DMS153 treated with DMSO at 0.1 percent for 48 hours (cell line): ENCODE measurements around the gene WDR45.

Experiments used
- DNase-seq: peaks from one replicate; lab custom pipeline; 2025; ENCODE audit not compliant: unreplicated experiment; lab: John Stamatoyannopoulos, UW

WDR45 gene

DNA sequence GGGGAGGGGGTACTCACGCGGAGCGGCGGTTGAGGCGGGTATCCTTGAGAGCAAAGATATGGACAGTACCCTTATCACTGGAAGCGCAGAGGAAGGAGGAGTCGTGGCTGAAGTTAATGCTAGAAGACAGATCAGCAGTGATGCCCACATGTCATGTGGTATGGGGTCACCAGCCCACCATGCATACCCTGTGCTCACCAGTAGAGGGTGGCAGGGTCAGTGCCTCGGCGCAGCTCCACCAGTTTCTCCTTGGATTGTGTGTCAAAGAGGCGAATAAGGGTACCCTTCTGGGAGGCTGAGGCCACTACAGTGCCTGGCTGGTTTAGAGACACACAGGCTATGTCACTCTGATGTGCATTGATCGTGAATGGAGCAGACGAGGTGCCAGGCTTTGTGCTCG, 4.3 kb downstream of the WDR45 start:
- no peak for DNase-seq

DNA sequence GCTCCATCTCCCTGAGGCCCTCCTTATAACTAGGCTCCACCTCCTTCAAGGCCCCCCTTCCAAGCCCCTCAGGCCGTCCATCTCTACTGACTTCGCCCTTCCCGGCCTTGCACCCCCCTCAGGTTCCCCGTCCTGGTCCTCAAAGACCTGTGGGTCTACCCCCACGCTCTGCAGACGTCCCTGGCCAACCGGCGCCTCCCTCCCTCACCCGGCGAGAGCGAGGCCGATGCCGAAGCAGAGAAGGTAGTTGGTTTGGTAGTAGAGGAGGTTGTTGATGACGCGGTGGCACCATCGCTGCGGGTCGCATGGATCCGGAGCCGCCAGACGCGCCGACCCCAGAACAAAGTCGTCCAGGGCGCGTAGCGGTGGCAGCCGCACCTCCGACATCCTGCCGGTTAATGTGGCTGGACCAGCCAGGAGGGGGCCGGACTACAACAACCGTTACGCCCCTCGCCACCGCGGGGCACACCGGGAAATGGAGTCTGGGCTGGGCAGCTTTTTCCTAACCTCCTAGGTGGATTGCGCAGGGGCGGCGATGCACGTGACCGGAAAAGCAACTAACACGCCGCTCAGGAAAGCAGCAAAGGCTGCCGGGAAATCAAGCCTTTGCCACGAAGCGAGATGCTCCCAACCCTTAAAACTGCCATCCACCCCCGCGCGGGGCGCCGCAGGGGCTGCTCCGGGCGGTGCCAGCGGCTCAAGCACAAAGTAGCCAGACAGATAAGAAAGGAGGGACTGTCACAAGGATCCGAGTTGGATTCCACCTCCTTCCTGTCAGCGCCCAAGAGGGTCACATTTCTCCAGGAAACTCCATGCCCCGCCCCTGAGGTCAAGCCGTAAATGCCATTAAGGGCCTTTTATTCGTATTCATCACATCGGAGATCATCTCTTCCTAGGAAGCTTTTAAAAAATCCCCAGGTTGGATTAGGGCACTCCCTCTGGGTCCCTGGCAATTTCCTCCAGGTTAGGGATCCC, 5.8 kb downstream of the WDR45 start, which contains the start of gene PRAF2:
TSS of gene PRAF2 (minus strand) at position 402 of the 975 bp plus-strand sequence. CDS start at position 387, 15 bp downstream.
- peak; percentile 46 for DNase-seq

DNA sequence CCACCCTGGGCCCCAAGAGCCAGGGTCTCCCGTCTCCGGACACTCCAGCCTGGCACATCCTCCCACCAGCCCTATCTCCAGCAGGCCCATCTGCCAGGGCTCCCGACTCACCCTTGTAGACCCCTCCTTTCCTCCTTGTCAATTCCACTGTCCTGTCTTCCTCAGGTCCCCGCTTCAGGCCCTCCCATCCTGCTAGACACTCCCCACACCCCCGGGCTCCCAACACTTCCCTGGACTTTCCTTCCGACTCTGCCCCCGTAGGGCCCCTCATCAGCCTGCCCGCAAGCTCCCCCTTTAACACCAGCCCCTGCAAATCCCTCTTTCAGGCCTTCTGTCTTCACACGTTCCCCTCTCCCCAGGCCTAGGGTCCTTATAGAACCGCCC, 7.0 kb downstream of the WDR45 start:
- no peak for DNase-seq

DNA sequence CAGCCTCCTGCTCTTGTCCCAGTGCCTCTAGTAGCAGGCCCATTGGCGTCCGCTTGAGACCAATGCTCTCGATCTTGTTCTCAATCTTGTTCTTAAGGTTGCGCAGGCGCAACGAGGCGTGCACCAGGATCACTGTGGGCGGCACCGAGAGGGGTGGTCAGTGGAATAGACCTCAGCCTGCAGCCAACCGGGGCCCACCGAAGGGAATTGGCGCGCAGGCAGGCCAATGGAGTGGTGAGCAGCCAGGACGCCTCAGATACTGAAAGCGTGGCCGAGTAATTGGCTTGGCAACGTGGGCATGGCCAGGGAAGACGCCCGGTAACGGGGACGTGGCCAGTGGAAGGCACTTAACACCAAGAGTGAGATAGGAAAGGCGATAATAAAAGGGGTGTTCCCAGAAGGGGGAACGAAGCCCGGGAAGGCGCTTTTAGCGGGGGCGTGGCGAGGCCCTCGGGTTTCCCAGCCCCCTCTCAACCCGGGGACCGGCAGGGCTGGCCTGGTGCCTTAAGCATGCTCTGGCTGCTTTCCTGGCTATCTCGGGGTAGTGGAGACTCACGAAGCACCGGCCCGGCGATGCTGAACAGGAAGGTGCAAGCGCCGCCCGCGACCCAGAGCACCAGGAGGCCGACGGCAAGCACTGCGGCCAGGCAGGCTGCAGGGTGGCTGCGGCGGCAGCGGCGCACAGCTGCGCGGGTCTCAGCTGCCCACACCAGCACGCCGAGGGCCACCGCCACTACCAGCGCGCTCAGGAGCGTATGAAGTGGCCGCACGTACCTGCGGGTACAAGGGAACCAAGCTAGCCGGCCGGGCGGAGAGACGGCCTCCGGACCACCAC, 7.6 kb downstream of the WDR45 start:
- DNase-seq: no peak

DNA sequence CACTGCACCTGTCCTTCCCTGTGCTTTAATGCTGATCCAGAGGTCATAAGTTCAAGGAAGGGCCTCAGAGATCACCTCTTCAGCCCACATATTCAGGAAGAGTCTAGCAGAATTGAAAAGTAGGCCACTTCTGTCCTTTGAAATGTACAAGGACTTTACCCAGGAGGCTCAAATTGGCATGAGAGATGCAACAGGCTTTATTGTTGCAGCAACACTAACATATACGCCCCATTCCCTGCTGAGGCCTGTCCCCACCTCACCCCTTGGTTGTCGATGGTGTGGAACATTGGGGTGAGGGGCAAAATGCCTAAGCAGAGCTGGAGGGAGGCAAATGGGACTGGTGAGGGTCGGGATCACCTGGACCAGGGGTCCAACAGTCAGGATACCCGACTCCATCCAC, 8.7 kb downstream of the WDR45 start:
- no peak for DNase-seq

DNA sequence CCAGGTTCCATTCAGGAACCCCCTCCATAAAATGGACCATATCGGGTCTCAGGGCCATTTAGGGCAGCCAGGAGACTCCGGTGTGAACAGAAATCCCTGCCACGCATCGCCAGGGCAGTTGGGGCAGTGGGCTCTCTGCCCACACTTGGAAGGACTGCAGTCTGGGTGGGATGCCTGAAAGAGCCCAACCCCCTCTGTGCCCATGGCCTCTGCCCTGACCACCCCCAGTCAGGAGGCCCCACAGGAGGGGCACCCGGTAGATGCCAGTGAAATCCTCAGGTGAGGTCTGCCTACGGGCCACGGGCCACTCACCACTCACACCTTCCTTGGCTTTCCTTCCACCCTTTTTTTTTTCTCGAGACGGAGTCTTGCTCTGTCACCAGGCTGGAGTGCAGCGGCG, 10.6 kb downstream of the WDR45 start:
- DNase-seq: no peak

DNA sequence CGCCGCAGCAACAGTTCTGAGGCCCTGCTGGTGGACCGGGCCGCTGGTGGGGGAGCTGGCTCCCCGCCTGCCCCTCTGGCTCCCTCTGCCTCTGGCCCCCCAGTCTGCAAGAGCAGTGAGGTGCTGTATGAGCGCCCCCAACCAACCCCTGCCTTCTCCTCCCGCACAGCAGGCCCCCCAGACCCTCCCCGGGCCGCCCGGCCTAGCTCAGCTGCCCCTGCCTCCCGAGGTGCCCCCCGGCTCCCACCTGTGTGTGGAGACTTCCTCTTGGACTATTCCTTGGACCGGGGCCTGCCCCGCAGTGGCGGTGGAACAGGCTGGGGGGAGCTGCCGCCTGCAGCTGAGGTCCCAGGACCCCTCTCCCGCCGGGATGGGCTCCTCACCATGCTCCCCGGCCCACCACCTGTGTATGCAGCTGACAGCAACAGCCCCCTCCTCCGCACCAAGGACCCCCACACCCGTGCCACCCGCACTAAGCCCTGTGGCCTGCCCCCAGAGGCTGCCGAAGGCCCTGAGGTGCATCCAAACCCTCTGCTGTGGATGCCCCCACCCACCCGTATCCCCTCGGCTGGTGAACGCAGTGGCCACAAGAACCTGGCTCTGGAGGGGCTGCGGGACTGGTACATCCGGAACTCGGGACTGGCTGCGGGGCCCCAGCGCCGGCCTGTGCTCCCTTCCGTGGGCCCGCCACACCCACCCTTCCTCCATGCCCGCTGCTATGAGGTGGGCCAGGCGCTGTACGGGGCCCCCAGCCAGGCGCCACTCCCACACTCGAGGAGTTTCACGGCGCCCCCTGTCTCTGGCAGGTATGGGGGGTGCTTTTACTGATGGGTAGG, 12.2 kb downstream of the WDR45 start:
- no peak for DNase-seq

DNA sequence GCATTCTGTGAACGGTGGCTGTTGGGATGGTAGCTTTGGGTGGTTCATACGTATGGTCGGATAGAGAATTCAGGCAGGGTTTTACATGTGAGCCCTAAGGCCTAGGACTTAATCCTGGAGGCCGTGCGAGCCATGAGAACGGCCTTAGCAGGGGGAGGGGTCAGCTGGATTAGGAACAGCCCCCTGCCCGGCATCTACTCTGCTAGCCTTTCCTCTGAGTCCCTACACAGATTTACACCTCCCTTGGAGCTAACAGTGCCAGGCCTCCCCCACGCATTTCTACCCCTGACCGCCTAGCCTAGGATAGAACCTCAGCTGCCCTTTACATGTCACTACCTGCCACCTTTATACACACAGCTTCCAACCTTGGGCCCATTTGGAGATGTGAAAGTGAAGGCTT, 13.0 kb downstream of the WDR45 start:
- no peak for DNase-seq

DNA sequence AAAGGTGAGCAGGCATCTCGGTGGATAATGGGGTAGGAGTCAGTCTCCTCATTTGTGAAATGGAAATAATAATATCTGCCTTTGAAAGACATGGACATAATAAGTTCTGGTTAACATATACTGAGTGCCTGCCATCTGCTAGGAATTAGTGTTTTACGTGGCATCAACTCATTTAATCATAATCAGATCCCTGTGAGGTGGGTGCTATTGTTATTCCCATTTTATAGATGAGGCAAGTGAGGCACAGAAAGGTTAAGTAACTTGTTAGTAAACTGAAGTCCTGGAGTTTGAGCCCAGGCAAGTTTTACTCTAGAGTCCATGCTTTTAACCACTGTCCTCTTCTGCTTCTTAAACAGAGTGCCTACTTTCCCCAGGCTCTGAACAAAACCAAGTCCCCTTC, 13.4 kb downstream of the WDR45 start:
- no peak for DNase-seq

DNA sequence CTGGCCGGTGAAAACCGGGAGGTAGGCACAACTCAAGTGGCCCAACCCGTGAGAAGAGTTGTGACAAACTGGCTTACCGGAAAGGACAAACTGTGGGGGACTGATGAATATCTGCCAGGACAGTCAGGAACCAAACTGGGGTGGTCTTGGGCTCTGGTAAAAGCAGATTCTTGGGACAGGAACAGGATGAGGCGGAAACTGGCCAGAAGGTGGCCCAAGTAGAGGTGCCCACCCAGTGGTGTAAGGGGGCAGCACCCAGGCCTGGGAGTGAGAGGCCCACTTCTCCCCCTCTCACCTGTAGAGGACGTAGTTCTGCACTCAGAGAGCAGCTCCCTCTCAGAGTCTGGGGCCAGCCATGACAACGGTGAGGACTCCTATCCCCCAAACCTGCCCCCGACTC, 15.0 kb downstream of the WDR45 start:
- no peak for DNase-seq

DNA sequence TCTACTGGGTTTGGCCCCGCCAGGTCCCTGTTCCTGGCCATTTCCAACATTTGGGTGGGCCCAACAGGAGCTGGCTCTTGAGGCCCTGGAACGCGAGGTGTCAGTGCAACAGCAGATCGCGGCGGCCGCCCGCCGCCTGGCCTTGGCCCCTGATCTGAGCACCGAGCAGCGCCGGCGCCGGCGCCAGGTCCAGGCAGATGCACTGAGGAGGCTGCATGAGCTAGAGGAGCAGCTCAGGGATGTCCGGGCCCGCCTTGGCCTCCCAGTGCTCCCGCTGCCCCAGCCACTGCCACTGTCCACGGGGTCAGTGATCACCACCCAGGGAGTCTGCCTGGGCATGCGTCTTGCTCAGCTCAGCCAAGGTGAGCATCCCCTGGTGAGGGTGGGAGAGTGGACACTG, 15.4 kb downstream of the WDR45 start:
- DNase-seq: no peak

DNA sequence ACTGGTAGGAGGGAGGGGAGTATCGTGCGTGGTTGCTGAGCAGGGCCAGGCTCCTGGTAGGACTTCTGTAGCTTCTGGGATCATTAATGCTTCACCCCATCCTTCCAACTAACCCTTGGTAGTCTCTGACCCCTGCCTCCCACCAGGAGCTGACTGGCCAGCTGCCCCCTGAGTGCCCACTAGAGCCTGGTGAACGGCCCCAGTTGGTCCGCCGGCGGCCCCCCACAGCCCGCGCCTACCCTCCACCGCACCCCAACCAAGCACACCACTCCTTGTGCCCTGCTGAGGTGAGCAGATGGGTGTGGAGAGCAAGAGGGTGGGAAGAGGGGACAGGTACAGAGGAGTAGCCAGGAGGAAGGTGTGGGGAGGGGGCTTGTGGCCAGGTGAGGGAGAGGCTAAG, 16.0 kb downstream of the WDR45 start:
- no peak for DNase-seq

DNA sequence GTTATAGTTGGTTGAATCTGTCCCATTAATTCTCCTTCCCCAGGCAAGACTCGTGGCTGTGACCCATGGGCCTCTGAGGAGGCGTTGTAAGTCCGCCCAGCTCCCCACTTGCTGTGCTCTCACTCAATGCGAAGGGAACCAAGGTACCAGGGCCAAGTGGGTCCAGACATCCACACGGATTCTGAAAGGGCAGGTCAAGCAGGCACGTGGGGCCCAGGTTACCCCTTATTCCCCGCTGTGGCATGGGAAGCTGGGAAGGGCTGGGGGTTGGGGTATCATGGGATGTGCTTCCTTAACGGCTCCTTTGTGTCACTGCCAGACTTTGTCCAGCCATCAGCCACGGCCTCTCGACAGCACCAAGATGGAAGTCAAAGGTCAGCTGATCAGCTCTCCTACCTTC, 17.8 kb downstream of the WDR45 start:
- DNase-seq: no peak

DNA sequence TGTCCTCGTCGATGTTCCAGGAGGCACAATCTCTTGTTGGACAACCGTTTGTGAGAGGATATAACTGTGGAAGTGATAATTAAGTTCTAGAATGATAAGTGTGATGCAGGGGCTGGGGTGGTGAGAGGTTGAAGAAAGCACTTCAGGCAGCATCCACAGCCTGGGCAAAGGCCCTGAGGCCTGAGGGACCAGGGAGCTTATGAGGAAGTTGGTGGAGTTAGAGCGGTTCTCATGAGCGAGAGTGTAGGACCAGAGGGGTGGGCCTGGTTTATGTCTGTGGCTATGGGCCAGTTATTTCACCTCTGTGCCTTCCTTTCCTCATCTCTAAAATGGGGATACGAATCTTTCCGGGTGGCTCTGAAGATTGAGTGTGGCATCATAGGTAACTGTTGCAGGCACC, 18.2 kb downstream of the WDR45 start:
- no peak for DNase-seq

DNA sequence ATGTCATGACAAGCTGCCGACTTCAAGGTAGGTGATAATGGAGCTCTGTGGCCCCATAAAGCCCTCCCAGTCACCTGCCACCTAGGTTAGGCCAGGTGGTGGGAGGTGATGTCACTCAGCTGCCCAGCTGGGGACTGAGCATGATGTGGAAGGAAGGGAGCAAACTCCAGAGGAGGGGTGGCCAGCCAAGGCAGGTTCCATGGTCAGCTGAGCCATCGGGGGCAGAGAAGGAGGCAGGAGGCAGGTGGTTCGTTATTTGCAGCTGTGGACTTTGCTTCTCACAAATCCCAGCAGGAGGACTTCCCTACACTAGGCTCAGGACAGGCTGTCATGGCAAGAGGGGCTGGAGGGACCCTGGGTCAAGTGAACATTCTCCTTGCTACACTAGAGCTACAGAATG, 18.8 kb downstream of the WDR45 start:
- no peak for DNase-seq

DNA sequence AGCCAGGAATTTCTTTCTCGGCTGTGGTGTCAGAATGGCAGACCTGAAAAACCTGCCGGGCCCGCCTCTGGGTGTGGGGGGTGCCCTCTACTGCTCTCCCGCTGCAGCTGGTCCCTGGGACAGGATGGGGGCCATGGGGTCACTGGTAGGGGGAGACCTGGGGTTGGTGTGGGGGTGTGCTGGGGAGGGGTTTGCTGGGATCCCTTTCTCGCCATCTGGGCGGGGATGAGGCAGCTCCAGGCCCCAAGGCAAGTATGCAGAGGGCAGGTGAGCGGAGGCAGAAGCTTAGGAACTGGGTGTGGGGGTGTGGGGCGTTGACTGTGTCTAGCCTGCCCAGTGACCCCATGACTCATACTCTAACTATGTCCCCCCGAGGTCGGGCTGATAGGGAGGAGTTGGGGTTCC, 20.0 kb downstream of the WDR45 start:
- no peak for DNase-seq

DNA sequence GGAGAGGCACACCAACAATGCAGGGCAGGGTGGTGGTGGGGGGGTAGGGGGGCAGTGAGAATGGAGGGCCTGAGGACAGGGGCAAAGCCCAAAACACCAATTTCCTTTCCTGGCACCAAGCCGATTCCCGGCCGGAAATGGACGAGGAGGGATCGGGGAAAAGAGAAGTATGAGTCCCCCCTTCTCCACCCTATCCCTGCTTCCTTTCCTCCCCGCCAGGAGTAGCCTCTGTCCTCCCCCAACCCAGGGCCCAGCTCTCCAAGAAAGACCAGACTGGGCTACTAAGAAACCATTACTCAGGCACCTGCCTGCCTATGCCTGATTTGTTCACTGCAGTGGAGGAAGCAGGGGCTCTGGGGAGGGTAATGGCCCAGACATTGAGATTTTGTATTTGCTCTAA, 20.5 kb downstream of the WDR45 start:
- no peak for DNase-seq

DNA sequence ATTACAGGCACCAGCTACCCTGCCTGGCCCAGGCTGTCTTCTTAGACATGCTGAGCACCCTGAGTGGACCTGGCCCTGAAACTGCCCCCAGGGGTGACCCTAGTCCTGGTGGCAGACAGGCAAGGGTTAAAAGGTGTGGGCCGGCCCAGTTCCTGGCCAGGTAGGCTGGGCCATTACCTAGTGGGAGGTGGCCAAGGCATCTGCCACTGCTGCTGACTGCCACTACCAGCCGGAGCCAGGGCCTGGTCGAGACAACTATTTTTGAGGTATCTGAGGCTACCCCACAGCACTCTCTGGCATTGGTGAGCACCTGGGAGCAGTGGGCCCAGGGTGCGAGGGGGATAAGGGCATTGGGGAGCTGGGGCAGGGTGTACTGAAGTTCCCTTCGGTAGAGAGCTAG, 20.9 kb downstream of the WDR45 start, which contains the start of gene CCDC120:
TSS of gene CCDC120 (plus strand) at position 206 of the 400 bp plus-strand sequence. CDS start 3,043 bp downstream, outside the sequence.
- no peak for DNase-seq

DNA sequence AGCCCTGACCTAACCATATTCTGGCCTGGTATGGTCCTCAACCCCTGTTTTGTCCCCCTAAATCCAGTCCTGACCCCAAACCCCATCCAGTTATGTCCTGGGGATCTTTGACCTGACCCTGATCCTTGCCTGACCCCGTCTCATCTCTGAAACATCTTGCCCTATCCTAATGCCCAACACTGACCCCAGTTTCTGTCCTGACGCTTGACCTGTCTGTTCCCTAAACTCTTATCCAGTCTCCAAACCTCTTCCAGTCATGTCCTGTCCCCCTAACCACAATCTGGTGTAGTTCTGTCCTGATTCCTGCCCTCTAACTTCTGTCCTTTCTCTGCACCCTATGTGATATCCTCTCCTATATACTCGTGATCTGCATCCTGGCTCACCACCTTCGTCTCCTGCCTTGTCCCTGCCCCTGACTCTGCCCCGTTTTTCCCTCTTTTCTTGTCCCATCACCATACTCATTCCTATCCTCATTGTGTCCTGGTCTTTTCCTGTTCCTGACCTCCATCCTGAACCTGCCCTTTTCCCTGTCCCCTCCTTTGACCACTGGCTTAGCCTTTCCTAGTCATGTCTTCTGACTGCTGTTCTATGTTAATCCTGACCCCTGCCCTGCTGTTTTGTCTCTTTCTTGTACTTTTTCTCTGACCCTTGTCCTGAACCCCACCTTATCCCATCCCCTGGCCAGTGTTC, 25.5 kb downstream of the WDR45 start:
- no peak for DNase-seq
